Left lung (tissue), 10 donors: ENCODE results near the gene LRFN2. TPM values are rescaled to one million over a fixed set of nuclear protein-coding genes. Genes with fewer than 3 reads are reported as not detected.

Source experiments
- ATAC-seq: fragments of 200-7000 bp; cut with Tn5 transposase; one replicate; pipeline ENCODE4 v1.9.1; 2020; ENCODE audit warnings: moderate library complexity
- DNase-seq, 4 donors: peaks; one replicate each; pipeline ENCODE4 v3.0.0-alpha.2; 2013 to 2020
- H3K27ac ChIP-seq, 2 donors: fragments of 200-600 bp; sonication (generic) in 1 of 2; one replicate each; pipeline versions ENCODE4 v1.5.0 to v1.8.0; 2020 to 2021
- H3K27me3 ChIP-seq, 2 donors: fragments of 200-600 bp; sonication (generic) in 1 of 2; one replicate each; pipeline versions ENCODE4 v1.5.0 to v1.8.0; 2020 to 2021
- H3K36me3 ChIP-seq, 2 donors: fragments of 200-600 bp; sonication (generic) in 1 of 2; one replicate each; pipeline versions ENCODE4 v1.5.0 to v1.8.0; 2020 to 2021
- H3K4me1 ChIP-seq, 2 donors: fragments of 200-600 bp; one replicate each; pipeline ENCODE4 v1.8.0; 2021
- H3K4me3 ChIP-seq, 2 donors: fragments of 200-600 bp; sonication (generic) in 1 of 2; one replicate each; pipeline versions ENCODE4 v1.5.0 to v1.8.0; 2020 to 2021; ENCODE audit warnings: mild to moderate bottlenecking in 1 of 2
- H3K9me3 ChIP-seq, 2 donors: fragments of 200-600 bp; sonication (generic) in 1 of 2; one replicate each; pipeline versions ENCODE4 v1.5.0 to v1.8.0; 2020 to 2021
- CTCF ChIP-seq, 2 donors: fragments of 200-600 bp; sonication (generic) in 1 of 2; IDR thresholded peaks; one replicate each; pipeline versions ENCODE4 v1.5.0 to v1.8.0; 2021; ENCODE audit warnings: antibody characterized with exemption in 2 of 2
- intact Hi-C, 2 donors: fragments of 100-400 bp; cut with DNase I; formaldehyde crosslinking; loops; one replicate each; pipeline versions ENCODE4 v1.11.2 to v1.14.2; 2022
- polyA plus RNA-seq, 6 donors: library from polyadenylated mRNA; unstranded; fragments of 120-200 nt; gene quantifications; one replicate each; pipeline ENCODE4 v1.2.1, GENCODE V29; 2013; ENCODE audit not compliant: insufficient read length in 6 of 6
- total RNA-seq, 2 donors: library from RNA; stranded (reverse); fragmentation: NEBNext Ultra II Directional; extraction: Animal tissue kit (Norgen Biotek cat#: 25700); gene quantifications; one replicate each; pipeline ENCODE4 v1.2.1, GENCODE V29; 2021
- donor health status: DM: no; HTN: yes; CAD: no.
- donor health status: DM: no; HTN: no; CAD: no.

The LRFN2 gene
- total and polyA plus RNA-seq, 8 donors = 0.05 to 0.18 (median 0.11) TPM; not detected in 2

GRCh38 chr6:40386200-40386599 lies 201.0 kb downstream of the LRFN2 start:
- H3K4me1 ChIP-seq = no peaks in the 10 kb centered on the region
- H3K36me3 ChIP-seq = no peaks in the 10 kb centered on the region
- peaks cover 0 to 12% of the 10 kb centered on the region in 2 donors for H3K27me3 ChIP-seq
- H3K27ac ChIP-seq = no peak overlapping the region
- intact Hi-C loops = no loop called here
- no peak for ATAC-seq
- no peaks in the 10 kb centered on the region for H3K9me3 ChIP-seq
- no peak for DNase-seq
- H3K4me3 ChIP-seq = no peak overlapping the region
- TF ChIP-seq CTCF (IDR thresholded peaks at IDR 0.05) = no peak

- Histone ChIP-seq H3K4me1 (no peaks in the 10 kb centered on the region), H3K36me3 (no peaks in the 10 kb centered on the region), H3K27me3 (no peaks in the 10 kb centered on the region), H3K9me3 (no peaks in the 10 kb centered on the region), H3K27ac (no peak overlapping the region), H3K4me3 (no peak overlapping the region)
- DNase-seq (no peak), ATAC-seq (no peak)
- TF ChIP-seq CTCF (IDR thresholded peaks at IDR 0.05) = no peak
- intact Hi-C loops = no loop called here
These were observed 203.6 kb downstream of the LRFN2 start for GRCh38 chr6:40383348-40384115.

GRCh38 chr6:40380271-40380670 lies 206.9 kb downstream of the LRFN2 start:
- H3K9me3 ChIP-seq = peaks cover 0 to 5% of the 10 kb centered on the region in 2 donors
- intact Hi-C loops = no loop called here
- H3K4me3 ChIP-seq = no peak overlapping the region
- DNase-seq = no peak
- no peak overlapping the region for H3K27ac ChIP-seq
- no peaks in the 10 kb centered on the region for H3K27me3 ChIP-seq
- ATAC-seq = no peak
- no peak for TF ChIP-seq CTCF (IDR thresholded peaks at IDR 0.05)
- no peaks in the 10 kb centered on the region for H3K4me1 ChIP-seq
- no peaks in the 10 kb centered on the region for H3K36me3 ChIP-seq

DNA sequence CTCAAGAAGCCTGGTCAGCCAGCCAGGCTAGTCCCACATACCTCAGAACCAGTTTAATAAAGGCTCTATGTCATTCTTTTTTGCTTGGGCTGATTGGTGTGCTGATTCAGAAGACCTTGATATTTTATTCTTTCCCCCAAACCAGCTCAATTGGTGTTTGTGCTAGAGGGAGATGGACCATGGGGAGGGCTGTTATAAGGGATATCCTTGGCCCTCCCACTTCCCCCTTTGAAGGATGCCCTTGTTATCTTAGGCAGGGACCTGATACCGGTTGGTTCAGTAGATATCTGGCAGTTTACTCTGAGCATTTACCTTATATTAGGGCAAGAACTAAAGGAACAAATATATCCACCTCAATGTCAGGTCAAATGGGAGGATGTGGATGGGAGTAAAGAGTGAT lies 207.4 kb downstream of the LRFN2 start:
- DNase-seq = no peak
- Histone ChIP-seq H3K4me3 (no peak overlapping the region), H3K36me3 (no peaks in the 10 kb centered on the region), H3K9me3 (peaks cover 0 to 5% of the 10 kb centered on the region in 2 donors), H3K27me3 (no peaks in the 10 kb centered on the region), H3K27ac (no peak overlapping the region), H3K4me1 (no peaks in the 10 kb centered on the region)
- ATAC-seq = no peak
- intact Hi-C loops = no loop called here
- TF ChIP-seq CTCF (IDR thresholded peaks at IDR 0.05) = no peak

GRCh38 chr6:40378725-40379074 lies 208.5 kb downstream of the LRFN2 start:
- Histone ChIP-seq H3K36me3 (no peaks in the 10 kb centered on the region), H3K27ac (no peak overlapping the region), H3K27me3 (no peaks in the 10 kb centered on the region), H3K4me3 (no peak overlapping the region), H3K4me1 (no peaks in the 10 kb centered on the region), H3K9me3 (peaks cover 0 to 5% of the 10 kb centered on the region in 2 donors)
- DNase-seq = no peak
- TF ChIP-seq CTCF (IDR thresholded peaks at IDR 0.05) = no peak
- ATAC-seq = no peak
- intact Hi-C loops = no loop called here
